ENCODE data around the gene URB1.

DNA sequence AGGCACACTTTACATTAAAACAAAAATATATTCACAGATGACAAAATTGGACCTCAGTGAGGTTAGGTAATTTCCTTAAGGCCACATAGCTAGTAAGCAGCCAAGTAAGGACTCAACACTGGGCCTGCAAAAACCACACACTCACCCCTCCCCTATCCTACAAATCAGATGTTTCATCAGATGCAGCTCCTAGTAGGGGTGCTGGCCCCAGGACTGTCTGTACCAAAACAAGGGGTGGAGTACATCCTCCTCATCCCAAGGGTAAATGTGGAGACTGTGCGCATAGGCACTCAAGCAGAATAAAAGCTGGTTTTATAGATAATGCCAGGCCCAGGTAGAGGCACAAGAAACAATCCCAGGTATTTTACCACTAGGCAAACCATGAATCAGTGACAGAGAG, 25.7 kb downstream of the URB1 start:
- no peak for TF ChIP-seq EP300 (IDR thresholded peaks at IDR 0.05; ENCODE audit: low read depth)
- TF ChIP-seq, protein P1, sequence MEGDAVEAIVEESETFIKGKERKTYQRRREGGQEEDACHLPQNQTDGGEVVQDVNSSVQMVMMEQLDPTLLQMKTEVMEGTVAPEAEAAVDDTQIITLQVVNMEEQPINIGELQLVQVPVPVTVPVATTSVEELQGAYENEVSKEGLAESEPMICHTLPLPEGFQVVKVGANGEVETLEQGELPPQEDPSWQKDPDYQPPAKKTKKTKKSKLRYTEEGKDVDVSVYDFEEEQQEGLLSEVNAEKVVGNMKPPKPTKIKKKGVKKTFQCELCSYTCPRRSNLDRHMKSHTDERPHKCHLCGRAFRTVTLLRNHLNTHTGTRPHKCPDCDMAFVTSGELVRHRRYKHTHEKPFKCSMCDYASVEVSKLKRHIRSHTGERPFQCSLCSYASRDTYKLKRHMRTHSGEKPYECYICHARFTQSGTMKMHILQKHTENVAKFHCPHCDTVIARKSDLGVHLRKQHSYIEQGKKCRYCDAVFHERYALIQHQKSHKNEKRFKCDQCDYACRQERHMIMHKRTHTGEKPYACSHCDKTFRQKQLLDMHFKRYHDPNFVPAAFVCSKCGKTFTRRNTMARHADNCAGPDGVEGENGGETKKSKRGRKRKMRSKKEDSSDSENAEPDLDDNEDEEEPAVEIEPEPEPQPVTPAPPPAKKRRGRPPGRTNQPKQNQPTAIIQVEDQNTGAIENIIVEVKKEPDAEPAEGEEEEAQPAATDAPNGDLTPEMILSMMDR (IDR thresholded peaks at IDR 0.05): no peak

Measured in transverse colon (tissue), 3 donors.